ENCODE measurements around the gene REM1. TPM values are rescaled to one million over a fixed set of nuclear protein-coding genes. Genes with fewer than 3 reads are reported as not detected.

REM1 gene
- total RNA-seq, 1 donor from 2014 or later, result not detected

- peaks cover 13% of the 10 kb centered on the region for H3K9me3 Mint-ChIP-seq
Measured at GRCh38 chr20:31472395-31473330, 2.4 kb upstream of the REM1 start.

GRCh38 chr20:31473331-31474096 lies 1.6 kb upstream of the REM1 start:
- Mint-ChIP-seq H3K9me3 (peaks cover 10% of the 10 kb centered on the region), H3K4me3 (no peak overlapping the region), H3K27me3 (ENCODE audit: insufficient read depth, low read depth) (peaks cover 9% of the 10 kb centered on the region), H3K36me3 (peaks cover 2% of the 10 kb centered on the region), H3K27ac (no peak overlapping the region), H3K4me1 (no peaks in the 10 kb centered on the region)
- Histone ChIP-seq H4K20me1 (ENCODE audit: low read depth) (no peaks in the 10 kb centered on the region), H3K4me3 (no peak overlapping the region), H3K27me3 (peaks cover 6% of the 10 kb centered on the region), H3K9ac (no peak overlapping the region), H3K27ac (no peak overlapping the region), H3F3A (ENCODE audit: low read depth) (no peaks in the 10 kb centered on the region), H2AFZ (replicated peaks) (no peak overlapping the region), H3K79me2 (ENCODE audit: low read depth) (no peaks in the 10 kb centered on the region), H3K4me1 (no peaks in the 10 kb centered on the region), H3K4me2 (no peak overlapping the region), H3K36me3 (no peaks in the 10 kb centered on the region), H3K9me3 (ENCODE audit: low read depth) (peaks cover 6% of the 10 kb centered on the region)
- TF ChIP-seq EZH2phosphoT487 (IDR thresholded peaks at IDR 0.05) (no peak), CTCF (IDR thresholded peaks at IDR 0.05) (no peak), EZH2 (IDR thresholded peaks at IDR 0.05) (no peak)
- no peak for DNase-seq (ENCODE audit: low spot score)

More at GRCh38 chr20:31472395-31473330, 2.4 kb upstream of the REM1 start:
- Histone ChIP-seq H3K27ac (no peak overlapping the region), H3K4me1 (no peaks in the 10 kb centered on the region), H3F3A (ENCODE audit: low read depth) (no peaks in the 10 kb centered on the region), H3K79me2 (ENCODE audit: low read depth) (no peaks in the 10 kb centered on the region), H2AFZ (replicated peaks) (no peak overlapping the region), H3K27me3 (peaks cover 6% of the 10 kb centered on the region), H3K36me3 (no peaks in the 10 kb centered on the region), H3K9ac (no peak overlapping the region), H3K9me3 (ENCODE audit: low read depth) (peaks cover 6% of the 10 kb centered on the region), H3K4me3 (no peak overlapping the region), H4K20me1 (ENCODE audit: low read depth) (no peaks in the 10 kb centered on the region), H3K4me2 (no peak overlapping the region)
- DNase-seq (ENCODE audit: low spot score), result no peak
- no peaks in the 10 kb centered on the region for H3K4me1 Mint-ChIP-seq
- H3K4me3 Mint-ChIP-seq, result no peak overlapping the region
- no peak for TF ChIP-seq EZH2 (IDR thresholded peaks at IDR 0.05)
- TF ChIP-seq EZH2phosphoT487 (IDR thresholded peaks at IDR 0.05), result no peak
- no peak for TF ChIP-seq CTCF (IDR thresholded peaks at IDR 0.05)
- H3K27ac Mint-ChIP-seq, result no peak overlapping the region
- H3K27me3 Mint-ChIP-seq (ENCODE audit: insufficient read depth, low read depth), result peaks cover 7% of the 10 kb centered on the region
- H3K36me3 Mint-ChIP-seq, result peaks cover 2% of the 10 kb centered on the region

GRCh38 chr20:31474097-31474436 lies 1.0 kb upstream of the REM1 start:
- Histone ChIP-seq H3K4me2 (no peak overlapping the region), H4K20me1 (ENCODE audit: low read depth) (no peaks in the 10 kb centered on the region), H3K4me1 (no peaks in the 10 kb centered on the region), H3K27me3 (peaks cover 6% of the 10 kb centered on the region), H3K27ac (no peak overlapping the region), H2AFZ (replicated peaks) (no peak overlapping the region), H3K9me3 (ENCODE audit: low read depth) (peaks cover 6% of the 10 kb centered on the region), H3K4me3 (no peak overlapping the region), H3F3A (ENCODE audit: low read depth) (no peaks in the 10 kb centered on the region), H3K79me2 (ENCODE audit: low read depth) (no peaks in the 10 kb centered on the region), H3K36me3 (no peaks in the 10 kb centered on the region), H3K9ac (no peak overlapping the region)
- no peak overlapping the region for H3K4me3 Mint-ChIP-seq
- DNase-seq (ENCODE audit: low spot score), result no peak
- H3K4me1 Mint-ChIP-seq, result no peaks in the 10 kb centered on the region
- no peak overlapping the region for H3K27ac Mint-ChIP-seq
- H3K9me3 Mint-ChIP-seq, result peaks cover 10% of the 10 kb centered on the region
- H3K36me3 Mint-ChIP-seq, result peaks cover 2% of the 10 kb centered on the region
- no peak for TF ChIP-seq EZH2 (IDR thresholded peaks at IDR 0.05)
- TF ChIP-seq CTCF (IDR thresholded peaks at IDR 0.05), result no peak
- no peak for TF ChIP-seq EZH2phosphoT487 (IDR thresholded peaks at IDR 0.05)
- H3K27me3 Mint-ChIP-seq (ENCODE audit: insufficient read depth, low read depth), result peaks cover 9% of the 10 kb centered on the region
